ENCODE results near the gene CYP4A22.
"Not testable (repeated sequence)": the region's sequence is repeated elsewhere in the genome, so short reads cannot be mapped to it uniquely, and the experiment has no call there.

DNA sequence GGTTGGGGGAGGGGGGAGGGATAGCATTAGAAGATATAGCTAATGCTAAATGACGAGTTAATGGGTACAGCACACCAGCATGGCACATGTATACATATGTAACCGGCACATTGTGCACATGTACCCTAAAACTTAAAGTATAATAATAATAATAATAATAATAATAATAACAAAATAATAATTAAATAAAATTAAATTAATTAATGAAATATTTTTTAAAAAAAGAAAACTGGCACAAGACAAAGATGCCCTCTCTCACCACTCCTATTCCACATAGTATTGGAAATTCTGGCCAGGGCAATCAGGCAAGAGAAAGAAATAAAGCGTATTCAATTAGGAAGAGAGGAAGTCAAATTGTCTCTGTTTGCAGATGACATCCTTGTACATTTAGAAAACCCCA is 20.7 kb downstream of the CYP4A22 start:
- TF ChIP-seq, protein P1, sequence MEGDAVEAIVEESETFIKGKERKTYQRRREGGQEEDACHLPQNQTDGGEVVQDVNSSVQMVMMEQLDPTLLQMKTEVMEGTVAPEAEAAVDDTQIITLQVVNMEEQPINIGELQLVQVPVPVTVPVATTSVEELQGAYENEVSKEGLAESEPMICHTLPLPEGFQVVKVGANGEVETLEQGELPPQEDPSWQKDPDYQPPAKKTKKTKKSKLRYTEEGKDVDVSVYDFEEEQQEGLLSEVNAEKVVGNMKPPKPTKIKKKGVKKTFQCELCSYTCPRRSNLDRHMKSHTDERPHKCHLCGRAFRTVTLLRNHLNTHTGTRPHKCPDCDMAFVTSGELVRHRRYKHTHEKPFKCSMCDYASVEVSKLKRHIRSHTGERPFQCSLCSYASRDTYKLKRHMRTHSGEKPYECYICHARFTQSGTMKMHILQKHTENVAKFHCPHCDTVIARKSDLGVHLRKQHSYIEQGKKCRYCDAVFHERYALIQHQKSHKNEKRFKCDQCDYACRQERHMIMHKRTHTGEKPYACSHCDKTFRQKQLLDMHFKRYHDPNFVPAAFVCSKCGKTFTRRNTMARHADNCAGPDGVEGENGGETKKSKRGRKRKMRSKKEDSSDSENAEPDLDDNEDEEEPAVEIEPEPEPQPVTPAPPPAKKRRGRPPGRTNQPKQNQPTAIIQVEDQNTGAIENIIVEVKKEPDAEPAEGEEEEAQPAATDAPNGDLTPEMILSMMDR (IDR thresholded peaks at IDR 0.05): not testable (repeated sequence)
- not testable (repeated sequence) for TF ChIP-seq HOXA7 (CRISPR knock-in tag; IDR thresholded peaks at IDR 0.05); RAD21 (conservative IDR thresholded peaks at IDR 0.05 in 1 of 2, IDR thresholded peaks at IDR 0.05 in 1 of 2); HDAC2 (IDR thresholded peaks at IDR 0.05); POLR2A (IDR thresholded peaks at IDR 0.05; ENCODE audit: low read length); ZFP36 (IDR thresholded peaks at IDR 0.05; ENCODE audit: borderline replicate concordance, partially characterized antibody); MAX (IDR thresholded peaks at IDR 0.05); SMC3 (IDR thresholded peaks at IDR 0.05); MAFK (IDR thresholded peaks at IDR 0.05; ENCODE audit: partially characterized antibody)

Data from A549 (cell line).